GM18951 (cell line): Measurements from ENCODE around the gene C12orf57.

Source experiments
- POLR2A ChIP-seq: IDR thresholded peaks from 4 replicates; pipeline ENCODE4 v1.6.1; 2011; ENCODE audit warnings: mild to moderate bottlenecking; ENCODE audit not compliant: insufficient read length, insufficient read depth; ENCODE audit errors: extremely low read depth
- in situ Hi-C: fragments of 300-500 bp; cut with MboI; formaldehyde crosslinking; loops from one replicate; pipeline ENCODE4 v1.12.0; 2022; ENCODE audit warnings: low sequenced_read_pairs, mixed read lengths, inconsistent platforms; ENCODE audit not compliant: unreplicated experiment

The C12orf57 gene

DNA sequence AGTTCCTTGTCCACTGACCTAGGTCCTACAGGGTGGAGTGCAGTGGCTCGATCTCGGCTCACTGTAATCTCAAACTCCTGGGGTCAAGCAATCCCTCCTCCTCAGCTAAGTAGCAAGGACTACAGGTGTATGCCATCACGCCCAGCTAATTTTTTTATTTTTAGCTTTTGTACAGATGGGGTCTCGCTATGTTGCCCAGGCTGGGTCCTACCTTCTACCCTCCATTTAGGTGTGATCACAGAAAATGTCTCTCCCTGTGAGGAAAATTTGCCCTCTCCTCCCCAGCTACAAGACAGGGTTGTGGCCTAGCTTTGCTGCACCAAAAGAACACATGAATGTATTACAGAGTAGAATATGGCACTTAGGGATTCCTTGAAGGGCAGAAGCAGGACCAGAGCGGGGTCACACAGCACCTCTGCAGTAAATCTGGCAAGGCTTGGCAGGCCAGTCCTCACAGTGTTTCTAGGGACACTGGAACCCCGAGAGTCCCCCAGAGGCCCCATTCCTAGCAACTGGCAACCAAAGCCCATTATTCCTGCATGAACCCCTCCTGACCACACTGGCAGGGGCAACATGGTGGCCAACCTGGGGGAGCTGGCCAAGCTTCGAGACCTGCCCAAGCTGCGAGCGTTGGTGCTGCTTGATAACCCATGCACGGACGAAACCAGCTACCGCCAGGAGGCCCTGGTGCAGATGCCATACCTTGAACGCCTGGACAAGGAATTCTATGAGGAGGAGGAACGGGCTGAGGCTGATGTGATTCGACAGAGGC lies 31.5 kb upstream of the C12orf57 start:
- in situ Hi-C loops, result no loop called here
- TF ChIP-seq POLR2A, result no peak

GRCh38 chr12:6914246-6914946 lies 29.4 kb upstream of the C12orf57 start, which contains the start of gene ENO2:
Gene ENO2 (plus strand): TSS chr12:6914580. CDS start chr12:6915833, 1,253 bp downstream.
- in situ Hi-C loops, result no loop called here
- TF ChIP-seq POLR2A, result peak; percentile 55

DNA sequence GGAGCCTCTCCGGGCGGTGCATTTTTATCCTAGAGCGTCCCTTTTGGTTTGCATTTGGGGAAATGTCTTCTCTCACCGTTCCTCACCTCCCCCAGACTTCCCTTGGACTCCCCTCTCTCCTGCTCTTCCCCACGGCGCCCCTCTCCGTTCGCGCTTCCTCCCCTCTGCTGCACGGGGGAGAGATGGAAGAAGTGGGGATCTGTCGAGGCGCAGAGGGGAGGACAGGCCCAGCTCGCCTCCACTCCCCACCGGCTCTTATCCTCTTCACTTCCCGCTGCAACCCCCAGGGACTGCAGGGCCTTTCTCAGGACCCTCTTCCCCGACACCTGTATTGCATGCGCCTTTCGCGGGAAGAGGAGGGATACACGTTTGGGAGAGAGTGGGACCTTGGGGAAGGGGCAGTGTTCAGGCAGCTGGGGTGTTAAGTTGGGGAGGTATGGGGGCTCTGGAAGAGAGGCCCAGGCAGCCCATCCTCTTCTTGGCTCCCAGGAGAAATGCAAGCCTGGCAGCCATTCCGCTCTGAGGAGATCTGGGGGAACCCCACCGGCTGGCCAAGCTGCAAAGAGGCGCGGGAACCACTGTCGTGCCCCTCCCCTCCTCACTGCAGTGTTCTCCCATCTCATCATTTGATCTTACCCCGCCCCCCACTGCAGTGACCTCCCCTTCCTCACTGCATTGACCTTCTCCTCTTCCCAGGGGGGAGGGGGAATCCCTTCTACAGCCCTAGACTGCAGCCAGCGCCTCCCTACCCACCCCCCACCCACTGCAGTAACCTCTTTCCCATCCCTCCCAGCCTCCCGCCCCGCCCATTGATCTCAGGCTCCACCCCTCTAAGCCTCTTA lies 28.7 kb upstream of the C12orf57 start:
- TF ChIP-seq POLR2A, result no peak
- in situ Hi-C loops, result no loop called here

- in situ Hi-C loops, result no loop called here
- no peak for TF ChIP-seq POLR2A
Observed at GRCh38 chr12:6915789-6916285, 28.0 kb upstream of the C12orf57 start.

DNA sequence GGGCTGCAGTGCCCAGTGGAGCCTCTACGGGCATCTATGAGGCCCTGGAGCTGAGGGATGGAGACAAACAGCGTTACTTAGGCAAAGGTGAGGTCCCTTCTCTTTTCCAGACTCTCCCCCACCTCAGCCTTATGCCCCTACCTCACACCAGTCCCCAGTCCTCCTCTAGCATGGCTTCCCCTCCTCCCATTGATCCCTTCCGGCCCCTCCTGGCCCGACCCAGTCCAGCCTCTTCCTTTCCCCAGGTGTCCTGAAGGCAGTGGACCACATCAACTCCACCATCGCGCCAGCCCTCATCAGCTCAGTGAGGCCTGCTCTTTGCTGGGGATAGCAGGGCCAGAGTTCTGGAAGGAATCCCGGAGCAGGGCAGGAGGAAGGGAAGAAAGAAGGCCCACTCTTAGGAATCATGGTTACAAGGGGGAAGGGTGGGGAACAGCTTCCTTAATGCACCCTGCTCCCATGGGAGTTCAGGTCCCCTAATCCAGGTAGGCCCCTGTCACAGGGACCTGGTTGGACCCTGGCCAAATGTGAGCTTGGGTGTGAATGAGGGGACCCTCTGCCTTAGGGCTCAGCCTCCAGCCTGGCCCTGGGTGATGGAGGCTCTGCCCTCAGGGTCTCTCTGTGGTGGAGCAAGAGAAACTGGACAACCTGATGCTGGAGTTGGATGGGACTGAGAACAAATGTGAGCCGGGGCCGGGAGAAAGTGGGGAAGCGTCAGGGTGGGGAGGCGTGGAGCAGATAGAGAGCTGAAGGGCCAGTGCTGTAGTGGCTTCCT lies 27.2 kb upstream of the C12orf57 start:
- TF ChIP-seq POLR2A, result no peak
- in situ Hi-C loops, result no loop called here

- in situ Hi-C loops, result no loop called here
- no peak for TF ChIP-seq POLR2A
Observed at GRCh38 chr12:6917491-6918231, 26.2 kb upstream of the C12orf57 start.

GRCh38 chr12:6919588-6919987 lies 24.2 kb upstream of the C12orf57 start:
- in situ Hi-C loops, result no loop called here

DNA sequence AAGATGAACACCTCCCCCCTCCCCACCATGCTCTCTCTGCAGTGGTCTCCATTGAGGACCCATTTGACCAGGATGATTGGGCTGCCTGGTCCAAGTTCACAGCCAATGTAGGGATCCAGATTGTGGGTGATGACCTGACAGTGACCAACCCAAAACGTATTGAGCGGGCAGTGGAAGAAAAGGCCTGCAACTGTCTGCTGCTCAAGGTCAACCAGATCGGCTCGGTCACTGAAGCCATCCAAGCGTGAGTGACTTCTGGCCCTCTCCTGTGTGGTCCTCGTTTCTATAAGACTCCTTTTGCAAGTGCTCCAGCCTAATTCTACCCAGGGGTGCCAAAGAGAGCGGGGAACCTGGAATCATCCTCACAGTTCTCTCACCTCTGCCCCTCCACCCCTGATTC lies 22.3 kb upstream of the C12orf57 start:
- in situ Hi-C loops, result no loop called here
- TF ChIP-seq POLR2A, result no peak

More at GRCh38 chr12:6919588-6919987, 24.2 kb upstream of the C12orf57 start:
- no peak for TF ChIP-seq POLR2A

GRCh38 chr12:6921996-6922946 lies 21.6 kb upstream of the C12orf57 start:
- no peak for TF ChIP-seq POLR2A
- in situ Hi-C loops, result no loop called here

GRCh38 chr12:6923003-6923732 lies 20.7 kb upstream of the C12orf57 start:
- in situ Hi-C loops, result no loop called here
- TF ChIP-seq POLR2A, result no peak

GRCh38 chr12:6923851-6924250 lies 20.0 kb upstream of the C12orf57 start:
- in situ Hi-C loops, result no loop called here
- TF ChIP-seq POLR2A, result no peak

DNA sequence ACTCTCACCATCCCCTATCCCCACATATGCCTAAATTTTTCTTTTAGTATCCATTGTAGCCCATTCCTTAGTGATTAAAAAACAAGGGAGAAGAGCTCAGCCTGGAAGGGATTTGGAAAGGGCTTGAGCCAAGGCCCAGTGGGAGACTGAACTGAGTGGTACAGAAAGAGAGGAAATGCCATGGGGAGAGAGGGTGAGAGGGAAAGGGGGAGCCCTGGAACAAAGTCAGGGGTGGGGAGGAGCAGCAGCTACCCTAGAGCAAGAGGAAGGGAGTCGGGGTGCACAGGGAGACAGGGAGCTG lies 18.6 kb upstream of the C12orf57 start:
- in situ Hi-C loops, result no loop called here
- TF ChIP-seq POLR2A, result no peak
